ENCODE data around the gene GPI. TPM values are rescaled to one million over a fixed set of nuclear protein-coding genes. Genes with fewer than 3 reads are reported as not detected.

The GPI gene
- total RNA-seq, 4 donors from 2014 or later, result 156 to 258 (median 211) TPM

GRCh38 chr19:34360354-34360909 is 4.6 kb upstream of the GPI start:
- ATAC-seq (ENCODE audit: low FRiP score) (no peak), DNase-seq (ENCODE audit: low spot score) (no peak)
- TF ChIP-seq CTCF (IDR thresholded peaks at IDR 0.05), result no peak

- TF ChIP-seq CTCF (IDR thresholded peaks at IDR 0.05), result no peak
- ATAC-seq (ENCODE audit: low FRiP score) (no peak), DNase-seq (ENCODE audit: low spot score) (no peak)
Measured at GRCh38 chr19:34362679-34363069, 2.3 kb upstream of the GPI start.

GRCh38 chr19:34363094-34363493 is 1.9 kb upstream of the GPI start:
- DNase-seq (ENCODE audit: low spot score), result no peak
- TF ChIP-seq CTCF (IDR thresholded peaks at IDR 0.05), result no peak
- ATAC-seq (ENCODE audit: low FRiP score), result no peak

- DNase-seq (ENCODE audit: low spot score), result no peak
- no peak for TF ChIP-seq CTCF (IDR thresholded peaks at IDR 0.05)
- no peak for ATAC-seq (ENCODE audit: low FRiP score)
Measured at GRCh38 chr19:34363930-34364329, 1.1 kb upstream of the GPI start.

GRCh38 chr19:34364462-34364829 is 550 bp upstream of the GPI start:
- DNase-seq (ENCODE audit: low spot score) (no peak), ATAC-seq (ENCODE audit: low FRiP score) (no peak)
- TF ChIP-seq CTCF (IDR thresholded peaks at IDR 0.05), result no peak

GRCh38 chr19:34365463-34366401 is 736 bp downstream of the GPI start:
- peak; percentile 30 for DNase-seq (ENCODE audit: low spot score)
- ATAC-seq (ENCODE audit: low FRiP score), result peak; percentile 9
- no peak for TF ChIP-seq CTCF (IDR thresholded peaks at IDR 0.05)
